Stomach (tissue), 4 donors: ENCODE measurements around the gene KSR2.

Source experiments
- EP300 ChIP-seq: sonication (generic); formaldehyde crosslinking; IDR thresholded peaks from one replicate; pipeline ENCODE4 v1.6.1; 2017; ENCODE audit warnings: antibody characterized with exemption
- POLR2AphosphoS5 ChIP-seq, 3 donors: sonication (generic); formaldehyde crosslinking; IDR thresholded peaks; one replicate each; pipeline ENCODE4 v1.6.1; 2016; ENCODE audit warnings: antibody characterized with exemption in 3 of 3
- TF ChIP-seq, protein P1 (sequence below), 7 experiments: fragments of 450-650 bp in 4 of 7; fragments of 200-600 bp in 3 of 7; sonication (generic) in 3 of 7; IDR thresholded peaks; one replicate each; pipeline ENCODE4 v1.5.1; 2016 to 2019; ENCODE audit warnings: antibody characterized with exemption in 7 of 7, control low read depth in 2 of 7, mild to moderate bottlenecking in 1 of 7

DNA sequence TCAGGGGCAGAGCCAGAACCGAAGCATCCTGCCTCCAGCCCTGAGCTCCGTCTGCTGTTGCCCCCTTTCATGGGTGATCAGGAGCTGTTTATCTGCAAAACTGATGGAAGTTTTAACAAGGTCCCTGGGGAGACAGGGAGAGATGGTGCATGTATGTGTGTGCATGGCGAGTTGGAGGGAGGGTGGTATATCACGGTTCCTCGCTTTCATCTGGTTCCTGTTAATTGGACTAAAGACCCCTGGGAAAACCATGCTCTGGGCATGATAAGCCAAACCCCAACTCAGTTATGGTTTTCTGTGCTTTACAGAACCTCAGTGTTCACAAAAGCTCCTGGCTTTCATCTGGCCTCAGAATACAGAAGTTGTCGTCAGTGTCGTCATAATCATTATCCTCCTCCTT lies 133.6 kb downstream of the KSR2 start:
- TF ChIP-seq POLR2AphosphoS5 (IDR thresholded peaks at IDR 0.05) (no peak), EP300 (no peak)
- TF ChIP-seq, protein P1, sequence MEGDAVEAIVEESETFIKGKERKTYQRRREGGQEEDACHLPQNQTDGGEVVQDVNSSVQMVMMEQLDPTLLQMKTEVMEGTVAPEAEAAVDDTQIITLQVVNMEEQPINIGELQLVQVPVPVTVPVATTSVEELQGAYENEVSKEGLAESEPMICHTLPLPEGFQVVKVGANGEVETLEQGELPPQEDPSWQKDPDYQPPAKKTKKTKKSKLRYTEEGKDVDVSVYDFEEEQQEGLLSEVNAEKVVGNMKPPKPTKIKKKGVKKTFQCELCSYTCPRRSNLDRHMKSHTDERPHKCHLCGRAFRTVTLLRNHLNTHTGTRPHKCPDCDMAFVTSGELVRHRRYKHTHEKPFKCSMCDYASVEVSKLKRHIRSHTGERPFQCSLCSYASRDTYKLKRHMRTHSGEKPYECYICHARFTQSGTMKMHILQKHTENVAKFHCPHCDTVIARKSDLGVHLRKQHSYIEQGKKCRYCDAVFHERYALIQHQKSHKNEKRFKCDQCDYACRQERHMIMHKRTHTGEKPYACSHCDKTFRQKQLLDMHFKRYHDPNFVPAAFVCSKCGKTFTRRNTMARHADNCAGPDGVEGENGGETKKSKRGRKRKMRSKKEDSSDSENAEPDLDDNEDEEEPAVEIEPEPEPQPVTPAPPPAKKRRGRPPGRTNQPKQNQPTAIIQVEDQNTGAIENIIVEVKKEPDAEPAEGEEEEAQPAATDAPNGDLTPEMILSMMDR (IDR thresholded peaks at IDR 0.05): no peak
